Fibroblast of villous mesenchyme (primary cell): ENCODE data around the gene CPNE7. TPM values are rescaled to one million over a fixed set of nuclear protein-coding genes. Genes with fewer than 3 reads are reported as not detected.

Source experiments
- DNase-seq: peaks from one replicate; pipeline ENCODE4 v3.0.0-alpha.2; 2010; ENCODE audit warnings: low read depth
- H3K4me3 ChIP-seq: 2 replicates; pipeline ENCODE4 v1.5.1; 2011; ENCODE audit warnings: low read depth, mild to moderate bottlenecking, low read length
- CTCF ChIP-seq: IDR thresholded peaks from 2 replicates; pipeline ENCODE4 v1.5.1; 2012; ENCODE audit warnings: low read depth, mild to moderate bottlenecking, low read length; ENCODE audit not compliant: insufficient read depth
- total RNA-seq: library from RNA; depleted of rRNA; stranded (reverse); fragments of >200 nt; gene quantifications from 2 replicates; pipeline ENCODE4 v1.2.3, GENCODE V29; 2012

CPNE7 gene
- total RNA-seq = 9.5 and 10.0 TPM in 2 replicates

GRCh38 chr16:89575247-89576152, at the start of gene CPNE7:
CPNE7 (plus strand) TSS chr16:89575758; CDS start chr16:89575898, 140 bp downstream.
- no peak for TF ChIP-seq CTCF
- peak within 1 kb of the TSS; percentile 57 for H3K4me3 ChIP-seq

GRCh38 chr16:89529097-89529496, 46.5 kb upstream of the CPNE7 start:
- DNase-seq = no peak

More at GRCh38 chr16:89575247-89576152, at the start of gene CPNE7:
- no peak for DNase-seq

GRCh38 chr16:89530401-89531381, 44.9 kb upstream of the CPNE7 start:
- no peak overlapping the region for H3K4me3 ChIP-seq
- no peak for TF ChIP-seq CTCF
- DNase-seq = no peak

More at GRCh38 chr16:89529097-89529496, 46.5 kb upstream of the CPNE7 start:
- TF ChIP-seq CTCF = no peak
- no peak overlapping the region for H3K4me3 ChIP-seq

DNA sequence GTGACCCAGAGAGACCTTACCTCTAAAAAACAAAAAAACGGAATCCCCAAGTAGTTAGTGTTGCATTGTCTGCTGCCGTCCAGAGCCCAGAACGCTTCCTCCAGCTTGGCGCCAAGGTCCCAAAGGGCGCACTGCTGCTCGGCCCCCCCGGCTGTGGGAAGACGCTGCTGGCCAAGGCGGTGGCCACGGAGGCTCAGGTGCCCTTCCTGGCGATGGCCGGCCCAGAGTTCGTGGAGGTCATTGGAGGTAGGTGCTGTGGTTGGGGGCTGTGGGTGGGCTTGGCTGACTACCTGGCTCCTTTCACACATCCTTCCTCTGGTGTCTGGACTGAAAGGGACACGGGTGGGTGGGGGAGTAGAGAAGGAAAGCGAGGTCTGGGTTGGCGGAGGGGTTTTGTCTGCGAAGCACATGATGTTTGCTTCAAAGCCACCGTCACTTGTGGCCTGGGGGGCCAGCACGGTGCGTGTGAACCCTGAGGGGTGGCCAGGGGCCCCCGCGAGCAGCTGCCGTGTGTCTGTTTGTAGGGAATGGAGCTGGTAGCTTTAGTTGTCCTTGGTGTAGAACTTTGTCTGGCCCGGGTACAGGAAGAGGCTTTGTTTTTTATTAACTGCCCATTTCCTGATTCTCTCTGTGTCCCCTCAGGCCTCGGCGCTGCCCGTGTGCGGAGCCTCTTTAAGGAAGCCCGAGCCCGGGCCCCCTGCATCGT, 43.6 kb upstream of the CPNE7 start:
- H3K4me3 ChIP-seq = no peak overlapping the region
- no peak for TF ChIP-seq CTCF
- no peak for DNase-seq

DNA sequence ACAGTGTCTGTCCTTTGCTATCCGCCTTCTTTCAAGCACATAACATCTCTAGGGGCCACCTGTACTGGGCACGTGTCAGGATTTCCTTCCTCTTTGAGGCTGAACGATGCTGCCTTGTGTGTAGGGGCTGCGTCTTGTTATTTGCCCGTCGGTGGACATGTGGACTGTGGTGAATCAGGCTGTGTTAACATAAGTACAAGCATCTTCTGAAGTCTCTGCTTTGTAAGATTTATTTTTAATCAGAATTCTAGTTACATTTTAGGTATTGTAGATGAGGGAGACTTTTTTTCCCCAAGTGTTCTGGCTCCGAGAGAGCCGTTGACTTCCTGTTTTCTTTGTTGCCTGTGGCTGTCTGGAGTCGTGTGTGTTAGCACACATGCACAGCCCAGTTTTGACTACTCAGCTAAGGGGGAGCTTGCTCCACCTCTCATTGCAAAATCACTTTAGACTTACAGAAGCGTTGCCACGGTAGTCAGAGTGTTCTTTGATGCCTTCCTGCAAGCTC, 41.3 kb upstream of the CPNE7 start:
- H3K4me3 ChIP-seq = no peak overlapping the region
- peak; percentile 81 for DNase-seq
- no peak for TF ChIP-seq CTCF

GRCh38 chr16:89536371-89536770, 39.2 kb upstream of the CPNE7 start:
- no peak overlapping the region for H3K4me3 ChIP-seq
- no peak for TF ChIP-seq CTCF
- no peak for DNase-seq
